ENCODE results near the gene MGMT. TPM values are rescaled to one million over a fixed set of nuclear protein-coding genes. Genes with fewer than 3 reads are reported as not detected.

The MGMT gene
- total RNA-seq, 1 experiment from 2014 or later: 21.2 TPM

- H3K27ac ChIP-seq: no peak overlapping the region
- H3K36me3 ChIP-seq (ENCODE audit: low read depth): no peaks in the 10 kb centered on the region
- peaks cover 24% of the 10 kb centered on the region for H3K9me3 ChIP-seq (ENCODE audit: insufficient read depth, low read depth)
- POLR2A ChIA-PET (ENCODE audit: unreplicated experiment): no interaction called here
- H3K27me3 ChIP-seq (ENCODE audit: insufficient read depth, low read depth): no peaks in the 10 kb centered on the region
- H3K4me1 ChIP-seq (replicated peaks; ENCODE audit: insufficient read depth): no peaks in the 10 kb centered on the region
- H2AFZ ChIP-seq: no peak overlapping the region
- no peaks in the 10 kb centered on the region for H3F3A ChIP-seq (ENCODE audit: insufficient read depth, low read depth)
- CTCF ChIA-PET: no interaction called here
- TF ChIP-seq CTCF (conservative IDR thresholded peaks at IDR 0.05) (no peak), EZH2 (IDR thresholded peaks at IDR 0.05; ENCODE audit: low read depth) (no peak)
- no peak overlapping the region for H3K4me2 ChIP-seq
- no peaks in the 10 kb centered on the region for H4K20me1 ChIP-seq (ENCODE audit: insufficient read depth)
- H3K4me3 ChIP-seq: no peak overlapping the region
- BruUV-seq (replicated peaks): no TSS peak
- H3K79me2 ChIP-seq (ENCODE audit: low read depth): no peaks in the 10 kb centered on the region
- intact Hi-C loops (cut with micrococcal nuclease; ENCODE audit: unreplicated experiment): no loop called here
- no peak for DNase-seq
- no peaks in the 10 kb centered on the region for H3K9me2 ChIP-seq (ENCODE audit: insufficient read depth)
Observed at GRCh38 chr10:129486805-129487204, 19.8 kb downstream of the MGMT start.

DNA sequence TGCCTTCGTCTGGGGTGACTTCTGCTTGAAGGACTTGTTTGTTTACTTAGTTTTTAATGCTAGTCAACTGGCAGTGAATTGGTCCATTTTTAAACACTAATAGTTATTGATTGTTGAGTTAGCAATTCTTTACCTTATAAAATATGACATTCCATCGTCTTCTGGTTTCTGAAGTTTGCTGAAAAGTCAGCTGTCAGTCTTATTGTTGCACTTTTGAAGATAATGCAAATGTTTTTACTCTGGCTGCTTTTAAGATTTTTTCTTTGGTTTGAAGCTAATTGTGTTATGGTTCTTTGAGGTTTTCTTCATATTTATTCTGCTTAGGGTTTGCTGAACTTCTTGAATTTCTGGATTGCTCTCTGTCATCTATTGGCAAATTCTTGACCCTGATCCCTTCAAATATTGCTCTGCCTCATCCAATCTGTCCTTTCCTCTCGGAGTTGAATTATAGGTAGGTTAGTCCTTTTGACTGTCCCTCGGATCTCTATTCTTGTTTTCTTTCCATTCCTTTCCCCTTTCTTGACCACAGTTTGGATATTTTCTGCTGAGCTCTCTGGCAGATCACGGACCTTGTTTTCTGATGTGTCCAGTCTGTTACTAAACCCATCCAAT lies 24.2 kb downstream of the MGMT start:
- H3K4me3 ChIP-seq: no peak overlapping the region
- DNase-seq: no peak
- H2AFZ ChIP-seq: no peak overlapping the region
- no peaks in the 10 kb centered on the region for H3K27me3 ChIP-seq (ENCODE audit: insufficient read depth, low read depth)
- intact Hi-C loops (cut with micrococcal nuclease; ENCODE audit: unreplicated experiment): no loop called here
- TF ChIP-seq EZH2 (IDR thresholded peaks at IDR 0.05; ENCODE audit: low read depth) (no peak), CTCF (conservative IDR thresholded peaks at IDR 0.05) (no peak)
- no peaks in the 10 kb centered on the region for H3K79me2 ChIP-seq (ENCODE audit: low read depth)
- ChIA-PET POLR2A (ENCODE audit: unreplicated experiment) (no interaction called here), CTCF (no interaction called here)
- no peaks in the 10 kb centered on the region for H3F3A ChIP-seq (ENCODE audit: insufficient read depth, low read depth)
- no peaks in the 10 kb centered on the region for H3K36me3 ChIP-seq (ENCODE audit: low read depth)
- H3K4me1 ChIP-seq (replicated peaks; ENCODE audit: insufficient read depth): no peaks in the 10 kb centered on the region
- H4K20me1 ChIP-seq (ENCODE audit: insufficient read depth): no peaks in the 10 kb centered on the region
- H3K9me2 ChIP-seq (ENCODE audit: insufficient read depth): no peaks in the 10 kb centered on the region
- peaks cover 8% of the 10 kb centered on the region; the same call in 1 of the 2 replicates for H3K9me3 ChIP-seq (ENCODE audit: insufficient read depth, low read depth)
- H3K4me2 ChIP-seq: no peak overlapping the region
- BruUV-seq (replicated peaks): no TSS peak
- no peak overlapping the region for H3K27ac ChIP-seq

DNA sequence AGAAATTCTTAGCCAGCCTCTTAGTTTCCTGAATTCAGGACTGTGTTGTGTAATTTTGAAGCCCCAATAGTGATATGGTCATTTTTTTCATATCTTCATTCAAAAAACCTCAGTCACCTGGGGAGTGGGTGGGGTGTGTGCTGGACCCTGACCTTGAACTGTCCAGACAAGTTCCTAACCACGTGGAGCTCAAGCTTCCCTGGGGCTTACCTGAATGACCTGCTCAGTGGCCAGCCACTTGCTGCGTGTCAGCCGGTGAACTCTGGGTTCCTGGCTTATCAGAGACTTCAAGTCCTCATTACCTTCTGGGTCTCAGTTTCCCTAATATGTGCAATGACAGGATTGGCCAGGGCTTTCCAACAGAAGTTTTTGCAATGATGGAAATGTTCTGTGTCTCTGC lies 27.1 kb downstream of the MGMT start:
- no peaks in the 10 kb centered on the region for H3K9me2 ChIP-seq (ENCODE audit: insufficient read depth)

More for the DNA sequence above, 27.1 kb downstream of the MGMT start:
- Histone ChIP-seq H3K4me2 (no peak overlapping the region), H3K36me3 (ENCODE audit: low read depth) (no peaks in the 10 kb centered on the region), H3K27ac (no peak overlapping the region), H4K20me1 (ENCODE audit: insufficient read depth) (no peaks in the 10 kb centered on the region), H3K79me2 (ENCODE audit: low read depth) (no peaks in the 10 kb centered on the region), H3K4me1 (replicated peaks; ENCODE audit: insufficient read depth) (no peaks in the 10 kb centered on the region), H2AFZ (no peak overlapping the region), H3K9me3 (ENCODE audit: insufficient read depth, low read depth) (peaks cover 8% of the 10 kb centered on the region; the same call in 1 of the 2 replicates), H3K27me3 (ENCODE audit: insufficient read depth, low read depth) (no peaks in the 10 kb centered on the region), H3F3A (ENCODE audit: insufficient read depth, low read depth) (no peaks in the 10 kb centered on the region), H3K4me3 (no peak overlapping the region)
- ChIA-PET POLR2A (ENCODE audit: unreplicated experiment) (no interaction called here), CTCF (no interaction called here)
- no peak for DNase-seq
- intact Hi-C loops (cut with micrococcal nuclease; ENCODE audit: unreplicated experiment): no loop called here
- BruUV-seq (replicated peaks): no TSS peak
- TF ChIP-seq CTCF (conservative IDR thresholded peaks at IDR 0.05) (no peak), EZH2 (IDR thresholded peaks at IDR 0.05; ENCODE audit: low read depth) (no peak)

Measured in PC-9 (cell line).